ENCODE data around the gene SCARF2.

DNA sequence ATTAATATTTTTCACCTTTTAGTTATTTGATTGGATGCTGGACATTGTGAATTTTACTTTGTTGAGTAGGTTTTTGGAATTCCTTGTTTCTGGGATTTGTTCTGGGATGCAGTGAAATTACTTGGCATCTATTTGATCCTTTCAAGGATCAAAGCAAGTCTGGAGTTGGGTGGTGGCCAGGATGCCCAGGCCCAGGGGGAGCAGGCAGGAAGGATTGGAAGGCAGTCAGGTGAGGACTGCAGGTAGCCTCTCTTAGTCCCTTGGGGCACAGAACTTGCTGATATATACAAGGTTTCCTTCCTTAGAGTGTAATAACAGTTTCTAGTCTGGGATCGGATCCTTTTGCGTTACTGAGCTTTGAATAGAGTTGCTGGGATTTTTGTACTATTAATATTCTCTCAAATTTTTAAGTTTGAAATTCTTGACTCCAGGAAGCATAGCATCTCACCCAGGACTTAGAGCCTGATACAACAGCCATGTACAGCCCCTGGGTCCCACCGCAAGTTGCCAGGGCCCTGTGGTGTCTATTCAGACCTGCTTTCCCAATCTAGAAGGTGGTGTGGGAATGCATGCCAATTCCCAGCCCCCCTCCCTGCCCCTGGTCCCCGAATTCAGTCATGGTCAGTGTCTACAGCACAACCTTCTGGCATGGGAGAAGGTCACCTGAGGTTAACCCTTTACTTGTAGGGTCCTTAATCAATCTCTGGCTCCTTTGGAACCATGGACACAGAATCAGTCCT is 37.6 kb downstream of the SCARF2 start:
- TF ChIP-seq CTCF (IDR thresholded peaks at IDR 0.05 in 8 of 11, conservative IDR thresholded peaks at IDR 0.05 in 3 of 11) (no peak), POLR2A (IDR thresholded peaks at IDR 0.05) (no peak), POLR2AphosphoS5 (IDR thresholded peaks at IDR 0.05) (no peak)

All from spleen (tissue), 7 donors.